Vagina (tissue), 2 donors: ENCODE data around the gene PADI3. TPM values are rescaled to one million over a fixed set of nuclear protein-coding genes. Genes with fewer than 3 reads are reported as not detected.
"Not testable (repeated sequence)": the region's sequence is repeated elsewhere in the genome, so short reads cannot be mapped to it uniquely, and the experiment has no call there.

Experiments
- DNase-seq, 2 donors: peaks; one replicate each; pipeline ENCODE4 v3.0.0-alpha.2; 2017; ENCODE audit errors: extremely low spot score in 2 of 2
- H3K27ac ChIP-seq: fragments of 200-600 bp; sonication (generic); one replicate; pipeline ENCODE4 v1.5.1; 2019
- H3K27me3 ChIP-seq: fragments of 200-600 bp; sonication (generic); one replicate; pipeline ENCODE4 v1.5.1; 2019
- H3K36me3 ChIP-seq, 2 donors: fragments of 200-600 bp; sonication (generic); one replicate each; pipeline ENCODE4 v1.5.1; 2017 to 2019
- H3K4me1 ChIP-seq: fragments of 200-600 bp; sonication (generic); one replicate; pipeline ENCODE4 v1.5.1; 2019
- H3K4me3 ChIP-seq, 2 donors: fragments of 200-600 bp; sonication (generic); 1 replicate in 1 of 2; 2 replicates in 1 of 2; pipeline ENCODE4 v1.5.1; 2016 to 2019
- H3K9me3 ChIP-seq: fragments of 200-600 bp; sonication (generic); one replicate; pipeline ENCODE4 v1.5.1; 2019
- CTCF ChIP-seq, 3 experiments: fragments of 450-650 bp in 2 of 3; fragments of 200-600 bp in 1 of 3; sonication (generic) in 1 of 3; IDR thresholded peaks; one replicate each; pipeline ENCODE4 v1.5.1; 2017 to 2019; ENCODE audit warnings: antibody characterized with exemption in 3 of 3, mild to moderate bottlenecking in 2 of 3, moderate library complexity in 2 of 3
- POLR2A ChIP-seq, 2 donors: fragments of 450-650 bp; IDR thresholded peaks; one replicate each; pipeline ENCODE4 v1.6.1; 2017; ENCODE audit warnings: antibody characterized with exemption in 2 of 2, mild to moderate bottlenecking in 2 of 2, moderate library complexity in 2 of 2
- POLR2AphosphoS5 ChIP-seq, 2 donors: sonication (generic); formaldehyde crosslinking; IDR thresholded peaks; one replicate each; pipeline ENCODE4 v1.9.0; 2017; ENCODE audit warnings: antibody characterized with exemption in 2 of 2, mild to moderate bottlenecking in 2 of 2, low read depth in 1 of 2; ENCODE audit not compliant: insufficient read depth in 1 of 2
- intact Hi-C: fragments of 100-400 bp; cut with DNase I; formaldehyde crosslinking; loops from one replicate; pipeline ENCODE4 v1.15.1; 2023
- total RNA-seq: library from RNA; depleted of rRNA; stranded (reverse); fragments of >200 nt; gene quantifications from one replicate; pipeline ENCODE4 v1.2.3, GENCODE V29; 2016

PADI3 gene
- total RNA-seq, 1 donor from 2014 or later: 7.1 TPM

GRCh38 chr1:17314491-17314971 lies 65.6 kb downstream of the PADI3 start:
- Histone ChIP-seq H3K27ac (no peak overlapping the region), H3K27me3 (no peaks in the 10 kb centered on the region), H3K4me3 (no peak overlapping the region), H3K36me3 (no peaks in the 10 kb centered on the region), H3K9me3 (no peaks in the 10 kb centered on the region), H3K4me1 (no peaks in the 10 kb centered on the region)
- no peak for TF ChIP-seq POLR2AphosphoS5 (IDR thresholded peaks at IDR 0.05; ENCODE audit: insufficient read depth in 1 of 2, low read depth in 1 of 2)
- TF ChIP-seq POLR2A (IDR thresholded peaks at IDR 0.05): no peak
- TF ChIP-seq CTCF (IDR thresholded peaks at IDR 0.05): no peak
- intact Hi-C loops: no loop called here
- no peak for DNase-seq

GRCh38 chr1:17315542-17316130 lies 66.7 kb downstream of the PADI3 start:
- Histone ChIP-seq H3K27me3 (no peaks in the 10 kb centered on the region), H3K4me1 (no peaks in the 10 kb centered on the region), H3K4me3 (no peak overlapping the region), H3K9me3 (no peaks in the 10 kb centered on the region), H3K27ac (no peak overlapping the region), H3K36me3 (no peaks in the 10 kb centered on the region)
- intact Hi-C loops: no loop called here
- no peak for TF ChIP-seq POLR2AphosphoS5 (IDR thresholded peaks at IDR 0.05; ENCODE audit: insufficient read depth in 1 of 2, low read depth in 1 of 2)
- TF ChIP-seq CTCF (IDR thresholded peaks at IDR 0.05): no peak
- TF ChIP-seq POLR2A (IDR thresholded peaks at IDR 0.05): no peak
- DNase-seq: no peak

GRCh38 chr1:17316704-17317103 lies 67.8 kb downstream of the PADI3 start:
- no peak for TF ChIP-seq POLR2A (IDR thresholded peaks at IDR 0.05)
- no peak for TF ChIP-seq CTCF (IDR thresholded peaks at IDR 0.05)
- TF ChIP-seq POLR2AphosphoS5 (IDR thresholded peaks at IDR 0.05; ENCODE audit: insufficient read depth in 1 of 2, low read depth in 1 of 2): no peak
- H3K27me3 ChIP-seq: no peaks in the 10 kb centered on the region
- intact Hi-C loops: no loop called here

GRCh38 chr1:17318262-17318661 lies 69.4 kb downstream of the PADI3 start:
- DNase-seq: no peak
- intact Hi-C loops: no loop called here
- H3K4me1 ChIP-seq: no peaks in the 10 kb centered on the region
- TF ChIP-seq POLR2AphosphoS5 (IDR thresholded peaks at IDR 0.05; ENCODE audit: insufficient read depth in 1 of 2, low read depth in 1 of 2): no peak
- TF ChIP-seq CTCF (IDR thresholded peaks at IDR 0.05): no peak
- TF ChIP-seq POLR2A (IDR thresholded peaks at IDR 0.05): no peak
- no peaks in the 10 kb centered on the region for H3K27me3 ChIP-seq
- no peak overlapping the region for H3K27ac ChIP-seq
- H3K36me3 ChIP-seq: no peaks in the 10 kb centered on the region
- H3K9me3 ChIP-seq: no peaks in the 10 kb centered on the region
- no peak overlapping the region for H3K4me3 ChIP-seq

More at GRCh38 chr1:17316704-17317103, 67.8 kb downstream of the PADI3 start:
- H3K9me3 ChIP-seq: no peaks in the 10 kb centered on the region
- DNase-seq: no peak
- H3K27ac ChIP-seq: no peak overlapping the region
- no peaks in the 10 kb centered on the region for H3K36me3 ChIP-seq
- H3K4me1 ChIP-seq: no peaks in the 10 kb centered on the region
- H3K4me3 ChIP-seq: no peak overlapping the region

GRCh38 chr1:17319561-17320350 lies 70.9 kb downstream of the PADI3 start:
- Histone ChIP-seq H3K36me3 (no peaks in the 10 kb centered on the region), H3K27ac (no peak overlapping the region), H3K4me3 (no peak overlapping the region), H3K9me3 (no peaks in the 10 kb centered on the region), H3K27me3 (no peaks in the 10 kb centered on the region), H3K4me1 (no peaks in the 10 kb centered on the region)
- no peak for TF ChIP-seq POLR2AphosphoS5 (IDR thresholded peaks at IDR 0.05; ENCODE audit: insufficient read depth in 1 of 2, low read depth in 1 of 2)
- TF ChIP-seq POLR2A (IDR thresholded peaks at IDR 0.05): no peak
- TF ChIP-seq CTCF (IDR thresholded peaks at IDR 0.05): no peak
- no peak for DNase-seq
- intact Hi-C loops: no loop called here

GRCh38 chr1:17321857-17322390 lies 73.0 kb downstream of the PADI3 start:
- H3K9me3 ChIP-seq, H3K27me3 ChIP-seq, H3K27ac ChIP-seq, H3K36me3 ChIP-seq, H3K4me3 ChIP-seq, H3K4me1 ChIP-seq, intact Hi-C loops, DNase-seq: not testable (repeated sequence)
